ENCODE measurements around the gene KDM5C. TPM values are rescaled to one million over a fixed set of nuclear protein-coding genes. Genes with fewer than 3 reads are reported as not detected.

Gene KDM5C
- total and polyA plus RNA-seq, 2 of the 8 experiments (the other 6 are each of a cell fraction or from before 2014, with no cell fraction given) = 42.4 to 82.2 TPM

DNA sequence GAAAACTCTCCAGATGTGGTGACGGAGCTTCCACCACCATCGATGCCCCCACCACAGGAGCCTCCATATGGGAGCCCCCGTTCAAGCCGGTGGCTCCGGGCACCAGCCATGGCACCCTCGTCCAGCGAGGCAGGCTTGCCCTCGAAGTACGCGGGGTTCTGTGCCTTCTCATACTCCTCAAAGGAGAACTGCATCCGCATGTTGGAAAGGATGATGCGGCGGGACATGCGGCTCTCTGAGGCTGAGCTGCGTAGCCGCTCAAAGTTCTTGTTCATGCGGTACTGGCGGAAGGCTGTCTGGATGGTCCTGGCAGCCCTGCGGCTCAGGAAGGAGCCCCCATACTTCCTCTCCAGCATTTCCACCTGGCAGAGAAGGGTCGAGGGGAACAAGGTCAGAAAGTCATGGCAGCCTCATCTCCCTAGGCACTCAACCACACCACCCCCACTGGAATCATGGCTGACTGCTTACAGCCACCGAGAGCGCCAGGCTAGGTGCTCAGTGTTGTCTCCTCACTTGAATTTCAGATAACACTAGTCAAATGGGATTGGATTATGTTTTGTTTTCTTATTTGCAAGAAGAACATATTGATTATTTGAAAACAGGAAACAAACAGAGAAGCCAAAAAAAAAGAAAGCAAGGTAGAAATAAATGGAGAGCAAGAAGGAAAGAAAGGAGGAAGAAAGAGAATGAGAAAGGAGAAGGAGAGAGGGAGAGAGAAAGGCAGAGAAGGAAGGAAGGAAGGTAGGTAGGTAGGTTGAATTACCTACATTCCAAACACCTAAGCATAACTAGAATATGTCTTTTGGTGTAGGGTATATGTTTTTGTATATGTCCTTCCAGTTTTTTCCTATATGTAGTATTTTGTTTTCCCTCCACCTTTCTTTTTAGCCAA lies 29.8 kb upstream of the KDM5C start:
- H3K36me3 ChIP-seq (ENCODE audit: control insufficient read depth in 2 of 4, insufficient read depth in 4 of 4, low read length in 3 of 4) = no peaks in the 10 kb centered on the region
- H3K23ac ChIP-seq (ENCODE audit: insufficient read length) = no peak overlapping the region
- no peak overlapping the region for H2BK120ac ChIP-seq (replicated peaks; ENCODE audit: low read depth, low read length)
- no peak overlapping the region for H4K8ac ChIP-seq (ENCODE audit: extremely low read depth, insufficient read depth, low read length)
- H3K4ac ChIP-seq (replicated peaks; ENCODE audit: insufficient read length, low read depth, low read length) = no peak overlapping the region
- 97% methylated on average over 16 of the region's 22 CpGs; no CpG with 5 or more reads in 1 of the 2 experiments for WGBS, 2 experiments (ENCODE audit: extremely low coverage in 1 of 2, insufficient coverage in 1 of 2, insufficient read length in 1 of 2, insufficient replicate concordance in 2 of 2, low coverage in 1 of 2, low lambda C conversion rate in 2 of 2, missing lambda C conversion rate in 1 of 2)
- H4K5ac ChIP-seq (ENCODE audit: insufficient read length, low read depth, low read length) = no peak overlapping the region
- H3K9ac ChIP-seq (replicated peaks in 1 of 4; ENCODE audit: extremely low read depth in 1 of 4, low read depth in 3 of 4, low read length in 3 of 4) = no peak overlapping the region
- no peak overlapping the region for H3K18ac ChIP-seq (ENCODE audit: extremely low read depth, low read length)
- peaks cover 0 to 11% (median 4%) of the 10 kb centered on the region in 4 experiments; a peak in 5 of 7 replicates for H3K4me1 ChIP-seq (replicated peaks in 1 of 4; ENCODE audit: control insufficient read depth in 3 of 4, insufficient read depth in 4 of 4, low read length in 3 of 4)
- no peak overlapping the region for H3K4me3 ChIP-seq (ENCODE audit: extremely low read depth in 1 of 4, insufficient read depth in 2 of 4, low read depth in 3 of 4, low read length in 4 of 4)
- H3K56ac ChIP-seq (replicated peaks; ENCODE audit: insufficient read length, low read depth, low read length) = no peak overlapping the region
- no peak overlapping the region for H4K91ac ChIP-seq (replicated peaks; ENCODE audit: insufficient read length, low read length)
- FAIRE-seq (no peak), DNase-seq (ENCODE audit: low read depth in 1 of 2, low spot score in 2 of 2) (no peak)
- CTCF ChIA-PET (ENCODE audit: partially characterized antibody) = interaction anchor here (1.2 kb wide), 1 partner anchor 16 kb away, joined by 3 read pairs; no protein-coding TSS in a partner anchor
- no peak overlapping the region for H3K14ac ChIP-seq (ENCODE audit: insufficient read length)
- H3K79me1 ChIP-seq (ENCODE audit: low read depth, low read length) = no peaks in the 10 kb centered on the region
- no peak overlapping the region for H2BK15ac ChIP-seq (ENCODE audit: low read length)
- H2BK12ac ChIP-seq (ENCODE audit: low read depth, low read length) = no peak overlapping the region
- H3K4me2 ChIP-seq (ENCODE audit: insufficient read depth in 1 of 2, low read depth in 2 of 2, low read length in 2 of 2) = no peak overlapping the region
- H3K27me3 ChIP-seq (replicated peaks in 1 of 4; ENCODE audit: control insufficient read depth in 3 of 4, extremely low read depth in 1 of 4, insufficient read depth in 3 of 4, low read length in 3 of 4) = no peaks in the 10 kb centered on the region
- no peaks in the 10 kb centered on the region for H3K9me3 ChIP-seq (ENCODE audit: insufficient read depth in 2 of 2, low read depth in 1 of 2, low read length in 1 of 2)
- no peak overlapping the region for H2BK5ac ChIP-seq (ENCODE audit: low read depth, low read length)
- no peak overlapping the region for H2AFZ ChIP-seq (ENCODE audit: low read length)
- no peaks in the 10 kb centered on the region for H3K79me2 ChIP-seq (ENCODE audit: control insufficient read depth in 1 of 2, insufficient read depth in 2 of 2, low read length in 2 of 2)
- peaks cover 0 to 1% of the 10 kb centered on the region in 2 experiments for H4K20me1 ChIP-seq (replicated peaks in 1 of 2; ENCODE audit: control insufficient read depth in 1 of 2, insufficient read depth in 2 of 2, low read length in 2 of 2)
- POLR2A ChIA-PET (ENCODE audit: partially characterized antibody) = interaction anchor here (0.6 to 1.8 kb wide), 2 partner anchors 29 to 166 kb away, joined by 5 to 7 read pairs; partner anchors contain the start of gene KDM5C
- H2BK20ac ChIP-seq (ENCODE audit: low read length) = no peak overlapping the region
- no peak overlapping the region for H3K27ac ChIP-seq (ENCODE audit: low read depth, low read length)
- H2AK5ac ChIP-seq (ENCODE audit: low read depth, low read length) = no peak overlapping the region
- H3K23me2 ChIP-seq (ENCODE audit: low read depth, low read length) = no peaks in the 10 kb centered on the region
- TF ChIP-seq CTBP2 (IDR thresholded peaks at IDR 0.05; ENCODE audit: borderline replicate concordance, insufficient read depth, insufficient read length, low read length) (no peak), NRF1 (IDR thresholded peaks at IDR 0.05; ENCODE audit: low read depth, low read length) (no peak), POU5F1 (IDR thresholded peaks at IDR 0.05; ENCODE audit: low read depth, low read length) (no peak), CBX8 (IDR thresholded peaks at IDR 0.05; ENCODE audit: borderline replicate concordance, low read depth, low read length) (no peak), TAF1 (IDR thresholded peaks at IDR 0.05; ENCODE audit: low read depth, low read length) (no peak), EGR1 (IDR thresholded peaks at IDR 0.05; ENCODE audit: borderline replicate concordance, low read depth, low read length) (no peak), RXRA (IDR thresholded peaks at IDR 0.05; ENCODE audit: insufficient read depth, low read depth, low read length) (no peak), HDAC6 (IDR thresholded peaks at IDR 0.05; ENCODE audit: low read depth, low read length) (no peak), SP4 (IDR thresholded peaks at IDR 0.05; ENCODE audit: low read length) (no peak), SAP30 (IDR thresholded peaks at IDR 0.05; ENCODE audit: insufficient read depth, insufficient replicate concordance, low read length) (no peak), RBBP5 (IDR thresholded peaks at IDR 0.05; ENCODE audit: borderline replicate concordance, low read depth, low read length) (no peak), SP1 (IDR thresholded peaks at IDR 0.05; ENCODE audit: low read depth, low read length) (no peak), SIRT6 (IDR thresholded peaks at IDR 0.05; ENCODE audit: low read length) (no peak)

All from H1 (cell line).